ENCODE measurements around the gene ETNK1.

Gene ETNK1

DNA sequence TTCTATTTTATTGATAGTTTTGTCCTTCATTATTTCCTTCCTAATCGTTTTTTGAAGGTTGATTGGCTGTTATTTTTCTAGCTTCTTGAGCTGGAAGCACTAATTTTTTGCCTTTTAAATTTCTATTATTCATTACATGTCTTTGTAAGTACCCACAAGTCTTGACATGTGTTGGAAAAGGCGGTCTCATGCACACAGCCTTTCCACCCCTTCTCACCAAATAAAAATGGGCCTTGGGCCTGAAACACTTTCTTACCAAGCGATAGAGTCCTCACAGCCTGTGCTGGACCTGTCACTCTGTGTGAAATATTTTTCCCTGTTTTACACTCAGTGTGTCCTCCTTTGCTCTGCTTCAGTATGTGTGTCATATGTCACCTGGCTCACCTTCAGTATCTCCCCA is 9.9 kb downstream of the ETNK1 start:
- no peak for DNase-seq (ENCODE audit: low spot score)

DNA sequence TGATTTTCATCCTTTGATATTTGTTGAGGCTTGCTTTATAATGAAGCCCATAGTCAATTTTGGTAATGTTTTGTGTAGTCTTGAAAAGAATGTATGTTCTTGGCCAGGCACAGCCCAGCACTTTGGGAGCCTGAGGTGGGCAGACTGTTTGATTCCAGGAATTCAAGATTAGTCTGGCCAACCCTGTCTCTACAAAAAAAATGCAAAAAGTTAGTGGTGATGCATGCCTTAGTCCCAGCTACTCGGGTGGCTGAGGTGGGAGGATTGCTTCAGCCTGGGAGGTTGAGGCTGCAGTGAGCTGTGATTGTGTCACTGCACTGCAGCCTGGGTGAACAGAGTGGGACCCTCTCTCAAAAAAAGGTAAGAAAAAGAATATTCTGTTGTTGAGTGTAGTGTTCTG is 10.8 kb downstream of the ETNK1 start:
- DNase-seq (ENCODE audit: low spot score), result no peak

GRCh38 chr12:22640851-22641250 is 15.9 kb downstream of the ETNK1 start:
- DNase-seq (ENCODE audit: low spot score), result no peak

GRCh38 chr12:22641353-22642053 is 16.5 kb downstream of the ETNK1 start:
- DNase-seq (ENCODE audit: low spot score), result no peak

GRCh38 chr12:22648668-22649067 is 23.7 kb downstream of the ETNK1 start:
- no peak for DNase-seq (ENCODE audit: low spot score)

DNA sequence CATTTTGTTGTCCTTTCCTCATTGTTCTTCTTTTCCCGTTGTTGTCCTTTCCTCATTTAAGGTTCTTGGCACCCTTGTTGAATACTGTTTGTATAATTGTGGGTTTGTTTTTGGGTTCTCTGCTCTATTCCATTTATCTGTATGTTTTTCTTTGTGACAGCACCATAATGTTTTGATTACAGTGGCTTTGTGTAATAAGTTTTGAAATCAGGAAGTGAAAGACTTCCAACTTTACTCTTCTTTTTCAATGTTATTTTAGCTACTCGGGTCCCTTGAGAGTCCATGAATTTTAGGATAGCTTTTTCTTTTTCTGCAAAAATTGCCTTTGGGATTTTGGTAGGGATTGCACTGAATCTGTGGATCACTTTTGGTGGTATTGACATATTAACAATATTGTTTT is 28.1 kb downstream of the ETNK1 start:
- no peak for DNase-seq (ENCODE audit: low spot score)

DNA sequence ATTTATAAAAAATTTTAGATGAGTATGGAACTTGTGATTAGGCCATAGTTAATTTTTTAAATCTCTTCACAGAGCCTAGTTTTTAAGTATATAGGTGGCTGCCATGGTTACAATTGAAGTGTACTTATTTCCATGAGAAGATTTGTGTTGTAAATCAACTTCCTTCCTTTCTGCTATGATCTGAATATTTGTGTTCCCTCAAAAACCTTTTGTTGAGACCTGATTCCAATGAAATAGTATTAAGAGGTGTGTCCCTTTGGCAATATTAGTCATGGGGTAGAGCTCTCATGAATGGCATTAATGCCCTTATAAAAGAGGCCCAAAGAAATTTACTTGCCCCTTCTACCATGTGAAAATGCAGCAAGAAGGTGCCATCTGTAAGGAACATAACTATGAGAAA is 28.8 kb downstream of the ETNK1 start:
- DNase-seq (ENCODE audit: low spot score), result no peak

GRCh38 chr12:22656376-22656775 is 31.4 kb downstream of the ETNK1 start:
- DNase-seq (ENCODE audit: low spot score), result no peak

DNA sequence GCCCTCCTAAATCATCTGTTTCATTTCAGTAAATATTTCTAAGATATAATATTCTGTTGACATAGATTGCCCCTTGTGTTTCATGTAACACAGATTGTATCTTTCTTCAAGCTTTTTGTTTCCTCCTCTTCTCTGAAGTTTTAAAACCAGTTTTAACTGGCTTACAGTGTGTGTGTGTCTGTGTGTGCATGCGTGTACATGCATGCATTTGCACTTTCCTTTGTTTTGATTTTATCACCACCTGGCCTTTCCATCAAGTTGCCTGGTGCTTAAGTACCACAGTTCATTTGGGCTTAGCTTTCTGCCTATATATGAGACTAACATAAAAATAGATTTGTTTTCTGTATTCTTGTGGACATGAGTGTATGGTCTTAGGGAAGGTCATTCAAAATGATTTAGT is 31.9 kb downstream of the ETNK1 start:
- no peak for DNase-seq (ENCODE audit: low spot score)

GRCh38 chr12:22657538-22657937 is 32.6 kb downstream of the ETNK1 start:
- no peak for DNase-seq (ENCODE audit: low spot score)

GRCh38 chr12:22658214-22658613 is 33.2 kb downstream of the ETNK1 start:
- no peak for DNase-seq (ENCODE audit: low spot score)

DNA sequence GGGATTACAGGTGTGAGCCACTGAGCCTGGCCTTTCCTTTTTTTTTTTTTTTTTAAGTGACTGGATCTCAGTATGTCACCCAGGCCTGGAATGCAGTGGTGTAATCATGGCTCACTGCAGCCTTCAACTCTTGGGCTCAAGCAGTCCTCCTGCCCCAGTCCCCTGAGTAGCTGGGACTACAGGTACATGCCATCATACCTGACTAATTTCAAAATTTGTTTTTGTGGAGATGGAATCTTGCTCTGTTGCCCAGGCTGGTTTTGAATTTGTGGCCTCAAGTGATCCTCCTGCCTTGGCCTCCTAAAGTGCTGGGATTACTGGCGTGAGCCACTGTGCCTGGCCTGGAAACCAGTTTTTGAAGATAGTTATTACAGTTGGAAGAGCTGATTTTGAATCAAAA is 37.4 kb downstream of the ETNK1 start:
- DNase-seq (ENCODE audit: low spot score), result no peak

GRCh38 chr12:22665476-22665875 is 40.5 kb downstream of the ETNK1 start:
- no peak for DNase-seq (ENCODE audit: low spot score)

GRCh38 chr12:22667122-22667521 is 42.2 kb downstream of the ETNK1 start:
- DNase-seq (ENCODE audit: low spot score), result no peak

- no peak for DNase-seq (ENCODE audit: low spot score)
Observed at GRCh38 chr12:22668441-22668840, 43.5 kb downstream of the ETNK1 start.

GRCh38 chr12:22670762-22671161 is 45.8 kb downstream of the ETNK1 start:
- DNase-seq (ENCODE audit: low spot score), result no peak

GRCh38 chr12:22672951-22673350 is 48.0 kb downstream of the ETNK1 start:
- no peak for DNase-seq (ENCODE audit: low spot score)

DNA sequence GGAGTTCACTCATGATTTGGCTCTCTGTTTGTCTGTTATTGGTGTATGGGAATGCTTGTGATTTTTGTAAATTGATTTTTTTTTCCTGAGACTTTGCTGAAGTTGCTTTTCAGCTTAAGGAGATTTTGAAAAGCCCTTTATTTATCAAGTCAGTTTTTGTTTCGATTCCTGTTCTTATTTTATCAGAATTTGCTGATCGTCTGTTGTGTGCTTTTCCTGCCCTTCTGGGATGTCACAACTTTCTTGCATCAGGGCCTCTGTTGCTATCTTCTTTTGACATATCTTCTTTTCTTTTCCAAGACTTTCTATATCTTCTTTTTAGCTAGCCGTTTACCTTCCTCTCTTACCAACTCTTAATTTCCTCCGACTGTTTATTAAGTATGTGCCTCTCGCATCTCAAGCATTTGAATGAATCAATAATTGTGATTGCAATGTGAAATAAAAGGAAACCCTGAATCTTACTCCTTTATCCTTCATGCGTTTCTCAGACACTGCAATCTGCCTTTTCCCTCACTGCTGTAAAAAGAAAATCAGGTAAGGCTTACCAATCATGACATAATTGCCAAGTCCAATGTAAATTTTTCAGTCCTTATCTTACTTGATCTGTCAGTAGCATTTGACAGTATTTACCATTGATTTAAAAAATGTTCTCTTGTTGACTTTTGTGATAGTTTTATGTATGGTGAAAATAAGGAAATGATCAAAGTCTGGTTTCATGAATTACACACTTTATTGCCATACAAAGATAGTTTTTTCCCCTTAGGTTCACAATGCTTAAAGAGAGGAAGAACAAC is 53.0 kb downstream of the ETNK1 start:
- no peak for DNase-seq (ENCODE audit: low spot score)

DNA sequence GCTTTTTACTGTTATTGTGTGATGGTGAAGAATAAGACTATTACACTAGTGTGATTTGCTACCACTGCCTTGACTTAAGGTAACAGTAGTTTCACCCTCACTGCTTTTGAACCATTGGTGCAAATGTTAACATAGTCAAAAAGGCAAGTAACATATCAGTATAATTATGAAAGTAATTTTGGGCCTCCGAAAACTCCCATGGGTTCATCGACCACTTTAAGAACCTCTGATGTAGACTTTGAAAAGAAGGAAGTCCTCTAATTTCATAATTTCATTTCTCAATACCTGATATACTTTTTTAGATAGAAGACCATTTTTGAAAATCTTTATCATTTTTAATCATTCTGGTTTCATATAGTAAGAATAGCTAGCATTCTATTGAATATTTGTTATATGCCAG is 57.7 kb downstream of the ETNK1 start:
- no peak for DNase-seq (ENCODE audit: low spot score)

GRCh38 chr12:22683131-22683530 is 58.2 kb downstream of the ETNK1 start:
- DNase-seq (ENCODE audit: low spot score), result no peak

- DNase-seq (ENCODE audit: low spot score), result peak; percentile 82
Observed at GRCh38 chr12:22684140-22685118, 59.5 kb downstream of the ETNK1 start.

GRCh38 chr12:22686193-22686592 is 61.2 kb downstream of the ETNK1 start:
- DNase-seq (ENCODE audit: low spot score), result no peak
